Sigmoid colon (tissue), 4 donors: ENCODE measurements around the gene HTR1D.

Experiments
- CTCF ChIP-seq, 4 experiments: fragments of 450-650 bp in 3 of 4; fragments of 200-600 bp in 1 of 4; IDR thresholded peaks; one replicate each; pipeline ENCODE4 v1.5.1; 2016 to 2019; ENCODE audit warnings: antibody characterized with exemption in 4 of 4, mild to moderate bottlenecking in 3 of 4, moderate library complexity in 2 of 4
- EP300 ChIP-seq, 4 donors: sonication (generic); formaldehyde crosslinking; IDR thresholded peaks; one replicate each; pipeline ENCODE4 v1.6.1; 2017; ENCODE audit warnings: antibody characterized with exemption in 4 of 4
- POLR2A ChIP-seq, 2 donors: fragments of 450-650 bp; IDR thresholded peaks; one replicate each; pipeline ENCODE4 v1.6.1; 2016; ENCODE audit warnings: antibody characterized with exemption in 2 of 2, mild to moderate bottlenecking in 2 of 2, moderate library complexity in 2 of 2
- POLR2AphosphoS5 ChIP-seq, 4 donors: sonication (generic); formaldehyde crosslinking; IDR thresholded peaks; one replicate each; pipeline ENCODE4 v1.6.1; 2017; ENCODE audit warnings: antibody characterized with exemption in 4 of 4

GRCh38 chr1:23149114-23149513, 68.2 kb downstream of the HTR1D start:
- TF ChIP-seq POLR2AphosphoS5 (IDR thresholded peaks at IDR 0.05) = no peak
- TF ChIP-seq CTCF (IDR thresholded peaks at IDR 0.05) = no peak
- no peak for TF ChIP-seq POLR2A (IDR thresholded peaks at IDR 0.05)
- no peak for TF ChIP-seq EP300 (IDR thresholded peaks at IDR 0.05)
